NK-92 (cell line): Measurements from ENCODE around the gene ZYG11A.

Source experiments
- DNase-seq: peaks from one replicate; lab custom pipeline; 2025; ENCODE audit not compliant: unreplicated experiment; lab: John Stamatoyannopoulos, UW

Gene ZYG11A

DNA sequence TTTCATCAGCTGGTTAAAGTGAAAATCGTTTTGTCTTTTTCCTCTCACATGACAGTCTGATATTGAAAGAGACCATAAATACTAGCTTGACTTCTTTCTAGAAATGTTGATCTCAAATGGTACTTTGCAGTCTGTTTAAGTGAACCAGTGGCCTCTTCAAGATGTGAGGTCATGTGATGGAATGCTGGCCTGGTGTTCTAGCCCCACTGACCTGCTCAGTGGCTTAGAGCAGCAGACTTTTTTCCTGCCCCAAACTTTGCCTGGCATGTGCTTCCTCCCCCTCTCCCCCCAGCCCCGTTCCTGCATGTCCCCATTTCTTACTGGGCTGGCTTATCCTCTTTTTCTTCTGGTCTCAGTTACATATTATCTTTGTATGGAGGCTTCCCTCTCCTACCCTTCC, 34.3 kb downstream of the ZYG11A start:
- no peak for DNase-seq

- DNase-seq = no peak
Measured at GRCh38 chr1:52877554-52877953, 35.0 kb downstream of the ZYG11A start.

DNA sequence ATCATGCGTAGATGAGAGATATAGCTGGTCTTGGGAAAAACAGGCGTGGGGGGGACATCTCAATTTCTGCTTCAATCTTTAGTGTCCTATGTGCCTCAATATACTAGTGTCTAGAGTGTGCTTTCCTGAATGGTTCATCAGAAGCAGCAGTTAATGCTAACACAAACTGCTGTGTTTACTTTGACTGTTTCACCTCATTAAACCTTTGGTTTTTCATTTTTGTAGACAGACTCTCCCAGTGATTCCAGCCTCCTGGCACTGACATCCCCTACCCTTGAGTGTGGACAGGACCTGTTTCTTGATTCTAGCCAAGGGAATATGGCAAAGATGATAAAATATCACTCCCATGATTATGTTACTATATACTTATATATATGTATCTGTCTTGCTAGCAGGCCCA, 37.6 kb downstream of the ZYG11A start:
- DNase-seq = no peak

GRCh38 chr1:52887483-52887882, 44.9 kb downstream of the ZYG11A start:
- no peak for DNase-seq

DNA sequence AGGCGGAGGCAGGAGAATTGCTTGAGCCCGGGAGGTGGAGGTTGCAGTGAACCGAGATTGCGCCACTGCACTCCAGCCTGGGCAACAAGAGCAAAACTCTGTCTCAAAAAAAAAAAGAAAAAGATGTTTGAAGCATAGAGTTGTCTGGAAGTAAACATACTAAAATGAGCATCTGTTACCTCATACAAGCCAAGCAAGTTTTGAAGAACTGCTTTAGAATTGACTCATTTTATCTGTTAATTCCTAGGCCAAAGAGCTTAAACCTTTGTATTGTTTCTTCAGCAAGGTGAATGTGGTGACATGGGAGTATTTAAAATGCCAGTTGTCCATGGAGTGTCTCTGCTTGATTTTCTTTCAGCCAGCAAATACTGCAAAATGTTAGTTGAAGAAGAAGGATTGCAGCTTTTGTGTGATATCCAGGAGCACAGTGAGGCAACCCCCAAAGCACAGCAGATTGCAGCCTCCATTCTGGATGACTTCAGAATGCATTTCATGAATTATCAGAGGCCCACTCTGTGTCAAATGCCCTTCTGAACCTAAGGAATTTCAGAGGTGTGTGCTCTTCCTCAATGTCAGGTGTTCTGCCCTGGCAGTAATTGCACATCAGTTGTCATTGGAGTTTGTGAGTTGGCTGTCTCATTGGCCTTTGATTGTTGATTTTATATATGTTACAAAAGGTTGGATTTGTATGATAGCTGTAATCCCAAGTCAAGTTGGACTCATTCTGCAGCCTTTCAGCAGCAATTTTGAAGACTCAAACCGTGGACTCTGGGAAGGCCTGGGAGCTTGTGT, 50.1 kb downstream of the ZYG11A start:
- no peak for DNase-seq

DNA sequence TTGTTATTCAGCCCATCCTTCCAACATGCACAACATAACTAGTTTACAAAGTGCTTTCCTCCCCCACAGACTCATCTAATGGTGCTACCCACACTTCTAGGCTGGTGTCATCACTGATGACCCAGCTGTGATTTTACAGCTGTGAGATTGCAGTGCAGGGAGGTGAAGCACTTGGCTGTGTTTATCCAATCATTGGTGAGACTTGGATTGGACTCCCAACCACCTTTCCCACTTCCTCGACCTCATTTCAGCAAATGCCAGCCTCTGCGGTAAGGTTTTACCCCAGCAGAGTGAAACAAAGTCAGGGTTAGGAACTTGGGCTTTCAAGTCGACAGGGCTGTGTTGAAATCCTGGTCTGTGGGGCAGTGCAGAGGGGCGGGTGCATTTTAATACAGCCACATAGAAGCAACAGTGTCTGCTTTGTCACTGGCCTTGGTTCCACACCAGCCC, 56.9 kb downstream of the ZYG11A start:
- no peak for DNase-seq

GRCh38 chr1:52900402-52900801, 57.8 kb downstream of the ZYG11A start:
- DNase-seq = no peak

DNA sequence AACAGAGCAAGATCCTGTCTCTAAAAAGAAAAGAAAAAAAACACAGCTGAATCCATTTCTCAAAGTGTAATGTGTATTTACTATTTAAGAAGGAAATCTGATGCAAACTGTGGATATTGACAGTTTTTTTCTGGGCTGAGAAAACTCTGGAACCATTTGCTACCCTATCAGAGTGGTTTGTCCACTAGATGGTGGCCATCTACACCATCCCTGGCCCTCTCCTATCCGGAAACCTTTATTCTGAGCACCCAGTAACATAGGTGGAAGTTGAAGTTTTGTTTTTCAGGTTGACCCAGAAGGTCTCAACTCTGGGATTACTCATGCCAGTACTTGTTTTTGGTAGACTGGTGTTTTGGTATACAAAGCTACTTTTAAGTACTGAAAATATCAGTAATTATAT, 58.8 kb downstream of the ZYG11A start:
- DNase-seq = no peak

- DNase-seq = no peak
Measured at GRCh38 chr1:52904208-52904926, 61.8 kb downstream of the ZYG11A start.

DNA sequence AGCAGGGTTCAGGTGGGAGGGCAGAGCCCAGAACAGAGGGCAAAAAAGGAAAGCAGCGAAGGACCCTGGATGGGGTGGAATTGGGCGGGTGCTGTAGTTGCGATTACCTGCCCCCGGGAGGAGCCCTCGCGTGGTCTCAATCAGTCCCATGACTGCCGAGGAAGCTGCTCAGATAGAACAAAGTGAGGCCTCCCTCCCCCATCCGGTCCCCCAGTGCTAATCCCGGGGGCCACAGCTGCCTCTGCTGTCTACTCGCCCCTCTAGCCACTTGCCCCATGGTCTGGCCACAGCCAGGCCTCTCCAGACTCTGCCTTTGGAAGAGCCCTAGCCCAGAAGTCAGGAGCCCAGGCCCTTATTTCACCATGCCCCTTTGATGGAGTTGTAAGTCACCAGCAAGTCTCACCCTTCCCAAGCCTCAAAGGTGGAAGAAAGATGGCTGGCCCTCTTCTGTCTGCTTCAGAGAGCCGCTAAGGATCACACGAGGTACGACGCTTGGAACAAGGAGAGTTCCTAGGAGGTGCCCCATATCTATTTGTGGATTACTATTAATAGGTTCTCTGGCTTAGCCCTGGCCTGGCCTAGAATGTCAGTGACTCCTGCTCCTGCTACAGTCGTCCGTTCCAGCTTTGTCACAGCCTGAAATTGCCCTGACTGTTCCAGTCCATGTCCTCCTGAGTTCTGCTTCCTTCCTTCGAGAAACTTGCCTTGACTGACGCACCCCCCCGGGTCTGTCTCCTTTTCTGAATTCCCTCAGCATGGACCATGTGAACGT, 62.6 kb downstream of the ZYG11A start:
- no peak for DNase-seq

- no peak for DNase-seq
Measured at GRCh38 chr1:52906135-52906603, 63.6 kb downstream of the ZYG11A start.

- DNase-seq = no peak
Measured at GRCh38 chr1:52907068-52907811, 64.7 kb downstream of the ZYG11A start.

GRCh38 chr1:52907812-52908153, 65.2 kb downstream of the ZYG11A start:
- no peak for DNase-seq

GRCh38 chr1:52911541-52911940, 69.0 kb downstream of the ZYG11A start:
- no peak for DNase-seq

- no peak for DNase-seq
Measured at GRCh38 chr1:52913014-52913413, 70.5 kb downstream of the ZYG11A start.

DNA sequence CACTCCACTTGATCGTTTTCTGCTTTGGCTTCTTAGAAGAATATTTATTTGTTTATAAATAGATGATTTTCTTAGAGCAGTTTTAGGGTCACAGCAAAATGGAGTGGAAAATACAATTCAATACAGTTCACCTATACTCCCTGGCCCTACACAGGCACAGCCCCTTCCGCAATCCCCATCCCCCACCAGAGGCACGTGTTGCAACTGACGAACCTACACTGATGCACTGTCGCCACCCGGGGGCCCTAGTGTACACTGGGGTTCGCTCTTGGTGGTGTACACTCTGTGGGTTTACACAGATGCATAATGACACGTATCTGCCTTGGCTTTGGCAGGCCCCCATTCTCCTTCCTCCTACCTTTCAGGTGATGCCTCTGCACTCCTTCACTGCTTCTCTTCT, 71.0 kb downstream of the ZYG11A start:
- no peak for DNase-seq

GRCh38 chr1:52914463-52914862, 71.9 kb downstream of the ZYG11A start:
- DNase-seq = no peak

DNA sequence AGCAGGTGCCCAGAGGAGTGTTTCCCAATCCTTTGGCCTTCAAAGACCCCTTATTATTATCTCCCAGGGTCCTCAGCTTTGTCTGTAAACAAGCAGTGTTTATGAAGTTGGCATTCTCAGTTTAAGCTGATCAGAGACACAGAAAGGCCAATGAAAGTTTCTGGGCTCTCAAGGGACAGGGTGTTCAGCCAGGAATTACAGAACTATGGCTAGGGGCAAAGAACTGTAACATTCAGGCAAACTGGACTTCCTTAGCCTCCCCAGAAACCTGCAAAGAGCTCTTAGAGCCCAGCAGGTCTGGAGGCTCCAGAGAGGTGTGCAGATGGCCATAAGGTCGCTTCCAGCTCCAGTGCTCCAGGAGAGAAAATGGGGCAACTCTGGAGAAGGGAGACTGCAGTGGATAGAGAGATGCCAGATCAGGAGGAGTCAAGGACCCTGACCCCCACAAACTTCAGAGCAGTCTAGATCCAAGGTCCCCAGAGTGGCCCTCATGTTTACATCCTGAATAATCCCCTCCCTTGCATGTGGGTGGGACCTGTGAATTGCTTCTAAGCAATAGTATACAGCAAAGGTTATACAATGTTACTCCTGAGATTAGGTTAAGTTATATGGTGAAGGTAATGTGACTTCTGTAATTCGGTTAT, 72.8 kb downstream of the ZYG11A start:
- no peak for DNase-seq

DNA sequence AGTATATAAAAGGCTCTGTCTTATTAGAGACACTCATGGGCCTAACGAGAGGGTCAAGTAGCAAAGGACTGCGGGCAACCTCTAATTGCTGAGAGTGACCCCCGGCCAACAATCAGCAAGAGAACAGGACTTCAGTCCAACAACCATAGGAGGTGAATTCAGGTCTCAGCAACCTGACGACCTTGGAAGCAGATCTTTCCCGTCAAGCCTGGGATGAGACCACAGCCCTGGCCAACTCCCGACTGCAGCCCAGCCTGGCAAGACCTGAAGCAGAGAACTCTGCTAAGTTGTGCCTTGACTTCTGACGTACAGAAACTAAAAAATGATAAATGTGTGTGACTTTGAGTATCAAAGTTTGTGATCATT, 73.3 kb downstream of the ZYG11A start:
- DNase-seq = no peak

- no peak for DNase-seq
Measured at GRCh38 chr1:52916241-52916975, 73.8 kb downstream of the ZYG11A start.
